Fibroblast of skin of abdomen (primary cell): ENCODE data around the gene MGAT4A.
"Not testable (repeated sequence)": the region's sequence is repeated elsewhere in the genome, so short reads cannot be mapped to it uniquely, and the experiment has no call there.

ENCODE experiments used
- DNase-seq: peaks from one replicate; pipeline ENCODE4 v3.0.0-alpha.2; 2013

The MGAT4A gene

GRCh38 chr2:98605076-98605475 lies 125.9 kb downstream of the MGAT4A start:
- no peak for DNase-seq

GRCh38 chr2:98604547-98604946 lies 126.4 kb downstream of the MGAT4A start:
- DNase-seq: no peak

DNA sequence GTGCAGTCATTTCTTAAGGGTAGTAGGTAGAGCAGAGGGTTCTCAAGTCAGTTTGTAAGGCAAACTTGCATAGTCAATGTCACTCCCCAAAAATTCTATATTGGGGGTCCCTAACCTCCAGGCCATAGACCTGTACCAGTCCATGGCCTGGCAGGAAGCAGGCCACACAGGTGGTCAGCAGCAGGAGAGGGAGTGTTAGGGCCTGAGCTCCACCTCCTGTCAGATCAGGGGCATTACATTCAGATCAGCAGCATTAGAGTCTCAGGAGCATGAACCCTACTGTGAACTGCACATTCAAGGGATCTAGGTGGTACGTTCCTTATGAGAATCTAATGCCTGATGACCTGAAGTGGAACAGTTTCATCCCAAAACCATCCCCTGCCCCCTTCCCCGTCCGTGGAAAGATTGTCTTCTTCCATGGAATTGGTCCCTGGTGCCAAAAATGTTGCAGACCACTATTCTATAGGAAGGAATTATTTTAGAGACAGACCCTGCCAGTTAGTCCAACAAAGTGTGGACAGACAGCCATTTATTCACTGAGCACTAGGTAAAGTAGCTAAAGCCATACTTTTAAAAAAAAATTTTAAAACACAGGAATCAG lies 129.3 kb downstream of the MGAT4A start:
- DNase-seq: peak; percentile 18

GRCh38 chr2:98598781-98599428 lies 132.0 kb downstream of the MGAT4A start:
- DNase-seq: peak; percentile 21

DNA sequence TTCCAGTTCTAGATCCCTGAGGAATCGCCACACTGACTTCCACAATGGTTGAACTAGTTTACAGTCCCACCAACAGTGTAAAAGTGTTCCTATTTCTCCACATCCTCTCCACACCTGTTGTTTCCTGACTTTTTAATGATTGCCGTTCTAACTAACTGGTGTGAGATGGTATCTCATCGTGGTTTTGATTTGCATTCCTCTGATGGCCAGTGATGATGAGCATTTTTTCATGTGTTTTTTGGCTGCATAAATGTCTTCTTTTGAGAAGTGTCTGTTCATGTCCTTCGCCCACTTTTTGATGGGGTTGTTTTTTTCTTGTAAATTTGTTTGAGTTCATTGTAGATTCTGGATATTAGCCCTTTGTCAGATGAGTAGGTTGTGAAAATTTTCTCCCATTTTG lies 136.3 kb downstream of the MGAT4A start:
- DNase-seq: not testable (repeated sequence)

DNA sequence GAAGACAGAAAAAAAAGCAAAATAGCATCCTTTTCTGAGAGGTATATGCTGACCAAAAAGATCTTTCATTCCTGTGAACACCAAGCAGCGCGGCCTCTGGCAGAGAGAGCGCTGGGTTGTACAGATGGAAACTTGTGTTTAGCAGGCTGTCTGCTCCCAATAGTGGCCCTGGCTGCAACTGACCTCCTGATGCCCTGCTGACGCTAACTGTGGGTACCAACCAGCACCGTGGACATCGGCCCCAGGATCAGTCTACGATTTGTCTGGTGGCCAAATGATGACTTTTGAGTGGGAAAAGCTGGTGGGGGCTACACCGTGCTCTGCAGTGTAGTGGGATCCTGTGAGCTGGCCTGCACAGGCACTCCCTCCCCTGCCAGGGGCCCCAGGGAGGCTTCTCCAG lies 138.4 kb downstream of the MGAT4A start:
- DNase-seq: no peak

DNA sequence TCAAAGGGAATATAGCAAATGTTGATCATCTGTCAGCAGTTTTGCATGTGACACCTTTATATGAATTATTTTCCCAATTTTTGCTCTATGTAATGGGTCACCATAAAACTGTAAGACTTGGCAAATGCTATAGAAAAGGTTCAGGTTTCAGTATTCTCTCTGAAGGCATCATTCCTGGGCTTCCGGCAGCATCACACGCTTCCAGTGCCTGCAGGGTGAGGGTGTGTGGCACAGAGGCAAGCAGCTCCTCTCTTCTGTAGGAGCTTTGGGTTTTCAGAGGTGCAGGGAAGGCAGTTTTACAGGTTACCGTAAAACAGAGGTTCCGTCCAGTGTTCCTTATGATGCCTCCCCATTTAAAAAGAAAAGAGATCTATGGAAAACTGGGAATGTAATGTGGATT lies 141.4 kb downstream of the MGAT4A start:
- DNase-seq: no peak

DNA sequence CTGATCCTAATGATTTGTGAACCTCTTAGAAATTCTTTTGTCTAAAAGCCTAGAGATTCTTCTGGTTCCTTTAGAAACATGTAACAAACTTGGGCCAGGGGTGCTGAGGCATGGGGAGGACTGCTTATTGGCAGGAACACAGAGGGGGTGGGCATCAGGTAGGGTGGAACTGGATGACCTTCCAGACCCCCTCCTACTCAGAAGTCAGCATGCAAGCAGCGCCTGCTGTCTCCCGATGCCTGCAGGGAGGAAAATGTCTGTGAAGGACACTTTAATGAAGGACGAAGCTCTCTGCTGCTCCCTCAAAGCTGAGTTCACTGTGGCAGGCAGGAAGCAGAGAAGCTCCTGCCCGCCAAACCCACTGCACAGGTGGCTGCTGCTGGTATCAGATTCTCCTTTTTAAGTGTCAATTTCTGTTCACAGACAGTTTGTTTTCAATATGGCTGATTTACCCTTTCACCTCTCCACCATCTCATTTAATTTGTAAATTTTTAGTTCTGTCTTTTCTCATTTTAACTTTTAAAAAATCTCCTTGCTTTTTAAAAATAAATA lies 142.0 kb downstream of the MGAT4A start:
- DNase-seq: no peak

DNA sequence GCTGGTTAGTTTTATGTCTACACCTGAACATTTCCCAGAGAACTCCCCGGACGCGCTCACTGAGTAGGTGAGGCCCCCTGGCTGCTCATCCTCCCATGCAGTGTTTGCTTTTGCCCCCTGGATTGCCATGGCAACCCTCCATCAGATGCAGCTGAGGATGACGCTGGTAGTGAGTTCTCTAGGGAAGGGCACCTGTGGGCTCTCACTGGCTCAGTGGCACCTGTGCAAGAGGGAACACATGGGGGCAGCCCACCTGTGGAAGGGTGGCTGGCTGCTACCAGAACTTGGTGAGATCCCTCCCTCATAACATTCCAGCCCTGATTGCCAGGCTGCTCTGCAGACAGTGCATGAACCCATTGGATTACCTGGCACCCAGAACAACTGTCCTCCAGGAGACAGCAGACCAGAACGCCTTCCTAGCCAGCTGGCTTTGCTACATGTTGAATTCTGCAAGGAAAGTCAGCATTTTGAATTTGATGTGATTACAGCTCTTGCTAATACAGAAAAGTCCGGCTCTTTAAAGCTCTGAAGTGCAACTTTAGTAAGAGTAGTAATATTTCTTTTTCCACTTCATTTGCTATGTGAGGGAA lies 144.3 kb downstream of the MGAT4A start:
- DNase-seq: no peak

GRCh38 chr2:98585386-98585785 lies 145.5 kb downstream of the MGAT4A start:
- DNase-seq: no peak

DNA sequence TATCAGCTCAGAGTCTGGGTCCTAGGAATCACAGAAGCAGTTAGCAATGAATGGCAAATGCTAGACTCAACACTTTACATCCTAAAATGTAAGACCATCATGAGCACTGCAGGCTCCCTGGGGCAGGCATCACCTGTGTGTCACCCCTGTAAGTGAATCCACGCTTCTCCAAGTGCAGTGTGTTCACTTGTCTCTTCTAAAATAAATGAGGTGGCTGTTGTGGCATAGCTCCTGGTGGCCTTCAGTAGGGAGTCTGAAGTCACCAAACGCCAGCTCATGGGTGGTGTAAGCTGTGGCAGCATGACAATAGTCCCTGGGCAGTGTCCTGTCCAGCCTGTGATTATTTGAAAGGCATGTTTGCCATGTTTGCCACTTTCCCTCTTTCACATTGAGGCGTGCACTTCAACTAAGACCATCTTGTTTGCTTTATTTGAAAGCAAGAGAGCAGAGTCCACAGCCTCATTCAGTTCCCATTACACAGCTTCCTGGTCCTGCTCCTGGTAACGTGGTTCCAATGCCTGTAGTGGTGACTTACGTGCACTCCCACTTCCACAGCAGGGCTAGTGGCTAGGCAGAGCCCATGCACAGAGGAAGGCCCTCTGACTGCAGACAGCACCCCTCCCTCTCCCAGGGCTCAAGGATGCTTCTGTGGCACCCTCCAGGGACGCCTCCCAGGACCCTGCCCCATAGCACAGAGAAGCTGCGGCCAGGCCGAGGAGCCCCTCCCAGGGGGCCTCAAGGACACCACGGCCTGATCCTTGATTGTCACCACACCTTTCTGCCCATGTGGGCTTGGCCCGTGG lies 146.9 kb downstream of the MGAT4A start:
- no peak for DNase-seq

DNA sequence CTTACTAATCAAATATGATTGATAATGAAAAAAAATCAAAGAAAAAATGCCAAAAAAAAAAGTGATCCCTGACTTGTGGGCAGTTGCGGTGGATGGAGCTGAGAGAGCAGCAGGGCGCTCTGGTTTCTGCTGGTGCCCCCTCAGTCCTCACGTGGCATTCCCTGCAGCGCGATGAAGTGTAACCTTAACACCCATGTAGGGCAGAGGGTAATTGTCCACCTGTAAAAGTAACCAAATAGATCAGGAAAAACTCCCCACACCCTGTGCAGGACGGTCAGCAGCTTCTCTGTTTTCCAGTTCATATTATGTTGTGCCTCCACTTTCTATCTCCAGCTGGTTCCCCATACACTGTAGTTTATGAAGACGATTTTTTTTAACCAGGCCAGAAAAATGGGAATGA lies 147.7 kb downstream of the MGAT4A start:
- DNase-seq: no peak

- no peak for DNase-seq
Observed at GRCh38 chr2:98582523-98582922, 148.4 kb downstream of the MGAT4A start.

DNA sequence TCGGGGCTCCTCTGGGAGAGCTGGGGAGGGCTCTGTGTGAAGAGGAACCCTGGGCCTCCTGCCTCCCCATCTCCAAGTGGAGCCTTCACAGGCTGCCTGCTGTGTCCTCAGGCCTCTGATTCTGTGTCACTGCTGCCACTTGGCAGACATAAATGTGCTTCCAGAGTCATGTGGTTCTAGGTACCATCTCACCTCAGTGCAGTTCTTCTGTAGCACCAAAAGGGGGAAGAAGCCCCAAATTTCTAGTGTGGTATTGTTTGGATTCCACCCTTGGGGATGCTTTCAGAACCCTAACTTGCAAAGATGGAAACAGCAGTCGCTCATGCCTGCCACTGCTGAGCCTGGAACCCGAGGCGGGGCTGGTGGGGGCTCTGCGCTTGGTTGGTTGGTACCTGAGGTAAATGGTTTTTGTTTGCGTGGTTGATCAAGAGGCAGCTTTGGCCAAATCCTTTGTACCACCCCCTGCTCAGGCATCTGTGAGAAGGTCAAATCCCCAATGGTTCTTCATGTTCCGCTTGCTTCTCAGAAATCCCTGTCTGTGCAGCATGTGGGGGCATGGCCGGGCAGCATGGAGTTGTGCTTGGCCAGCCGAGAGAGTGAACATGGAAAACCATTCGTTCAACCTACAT lies 150.2 kb downstream of the MGAT4A start:
- DNase-seq: no peak

GRCh38 chr2:98579926-98580325 lies 151.0 kb downstream of the MGAT4A start:
- no peak for DNase-seq

GRCh38 chr2:98578231-98578630 lies 152.7 kb downstream of the MGAT4A start:
- DNase-seq: no peak

DNA sequence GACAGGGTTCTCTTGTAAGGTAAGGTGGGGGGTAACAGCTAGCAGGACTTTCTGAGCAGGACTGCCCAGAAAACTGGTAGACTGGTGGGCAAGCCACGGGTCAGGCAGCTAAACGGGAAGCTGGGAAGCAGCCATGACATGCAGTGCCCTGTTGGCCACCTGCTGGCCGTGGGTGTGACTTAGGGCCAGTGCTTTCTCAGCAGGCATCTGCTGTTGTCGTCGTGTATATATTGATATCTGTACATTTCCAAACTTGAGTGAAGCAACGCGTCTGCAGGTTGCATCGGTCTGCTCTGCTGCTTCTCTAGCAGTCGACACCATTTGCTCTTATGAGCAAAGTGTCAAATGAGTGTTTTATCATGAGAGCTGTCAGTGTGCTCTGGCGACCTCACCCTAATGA lies 153.6 kb downstream of the MGAT4A start:
- DNase-seq: no peak

DNA sequence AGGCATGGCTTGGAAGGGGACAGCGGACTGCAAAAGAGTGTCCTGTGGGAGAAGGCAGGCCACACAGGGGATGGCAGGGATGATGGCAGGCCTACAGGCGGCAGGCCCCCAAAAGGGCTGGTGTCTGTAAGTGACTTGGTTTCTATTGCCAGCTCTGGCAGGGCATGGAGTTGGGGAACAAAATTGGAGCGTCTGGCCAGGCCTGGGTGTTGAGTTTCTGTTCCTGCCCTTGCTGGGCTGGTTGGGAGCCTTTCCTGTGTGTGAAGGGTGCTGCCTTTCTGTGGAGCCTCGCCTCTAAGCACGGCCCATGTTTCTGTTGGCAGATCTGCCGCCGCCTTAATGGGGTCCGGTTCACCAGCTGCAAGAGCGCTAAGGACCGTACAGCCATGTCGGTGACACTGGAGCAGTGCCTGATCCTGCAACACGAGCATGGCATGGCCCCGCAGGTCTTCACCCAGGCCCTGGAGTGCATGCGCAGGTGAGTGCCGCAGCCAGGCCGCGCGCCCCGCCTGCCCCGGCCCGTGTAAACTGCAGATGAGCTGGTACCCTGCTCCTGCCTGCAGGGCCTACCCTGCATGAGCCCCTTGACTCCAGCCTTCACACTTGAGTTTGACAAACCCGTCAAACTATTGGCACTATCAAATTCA lies 154.1 kb downstream of the MGAT4A start:
- DNase-seq: no peak

- no peak for DNase-seq
Observed at GRCh38 chr2:98573426-98573825, 157.5 kb downstream of the MGAT4A start.

- DNase-seq: no peak
Observed at GRCh38 chr2:98572676-98573075, 158.3 kb downstream of the MGAT4A start.

- DNase-seq: no peak
Observed at GRCh38 chr2:98572211-98572610, 158.7 kb downstream of the MGAT4A start.

GRCh38 chr2:98571796-98572195 lies 159.1 kb downstream of the MGAT4A start:
- DNase-seq: no peak
